Muscle layer of duodenum (tissue), 2 donors: ENCODE data around the gene ROR2.

Source experiments
- H3K27ac ChIP-seq: one replicate; pipeline ENCODE4 v1.7.0; 2013; ENCODE audit warnings: mild to moderate bottlenecking, low read length
- H3K27me3 ChIP-seq: one replicate; pipeline ENCODE4 v1.7.0; 2013; ENCODE audit warnings: low read depth, mild to moderate bottlenecking, control low read depth, low read length
- H3K36me3 ChIP-seq, 2 donors: one replicate each; pipeline ENCODE4 v1.7.0; 2013; ENCODE audit warnings: low read length in 2 of 2, control low read depth in 1 of 2, mild to moderate bottlenecking in 1 of 2; ENCODE audit not compliant: insufficient read depth in 2 of 2, control insufficient read depth in 1 of 2
- H3K4me1 ChIP-seq, 2 donors: one replicate each; pipeline ENCODE4 v1.7.0; 2013; ENCODE audit warnings: low read length in 2 of 2, mild to moderate bottlenecking in 2 of 2, control low read depth in 1 of 2, moderate library complexity in 1 of 2; ENCODE audit not compliant: insufficient read depth in 2 of 2, control insufficient read depth in 1 of 2
- H3K4me3 ChIP-seq, 2 donors: one replicate each; pipeline ENCODE4 v1.7.0; 2013; ENCODE audit warnings: low read length in 2 of 2, low read depth in 1 of 2, mild to moderate bottlenecking in 1 of 2
- H3K9me3 ChIP-seq, 2 donors: one replicate each; pipeline ENCODE4 v1.7.0; 2013; ENCODE audit warnings: low read length in 2 of 2, control low read depth in 1 of 2, mild to moderate bottlenecking in 1 of 2; ENCODE audit not compliant: control insufficient read depth in 1 of 2
- donor health status: healthy.

ROR2 gene

DNA sequence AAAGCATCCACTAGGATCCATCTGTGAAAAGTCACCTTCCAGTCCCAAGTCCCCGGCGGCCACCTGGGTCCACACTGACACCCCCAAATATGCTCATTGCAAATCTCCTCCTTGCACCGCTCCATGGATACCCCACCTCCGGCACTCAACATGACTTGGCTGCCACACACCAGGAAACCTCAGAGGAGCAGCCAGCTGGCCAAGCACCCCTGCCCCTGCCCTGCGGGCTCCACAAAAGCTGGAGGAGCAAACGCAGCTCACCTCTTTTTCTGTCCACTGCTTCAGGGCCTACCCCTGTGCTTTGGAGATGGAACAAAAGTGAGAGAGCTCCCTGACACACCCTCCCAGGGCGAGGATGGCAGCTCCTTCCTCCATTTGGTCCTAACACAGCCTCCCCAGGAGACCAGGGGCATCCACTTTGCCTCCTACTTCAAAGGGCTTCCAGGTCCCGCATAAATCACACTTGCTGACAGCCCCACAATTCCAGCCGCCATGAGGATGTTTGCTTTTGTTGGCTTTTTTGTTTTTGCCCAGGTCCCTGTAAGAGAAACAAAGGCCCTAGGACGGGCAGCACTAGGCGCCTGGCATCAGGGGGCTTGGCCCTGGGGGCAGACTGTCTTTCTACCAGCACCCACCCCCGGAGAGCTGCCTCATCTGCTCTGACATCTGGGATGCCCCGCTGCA is 14.8 kb downstream of the ROR2 start:
- Histone ChIP-seq H3K36me3 (no peaks in the 10 kb centered on the region), H3K9me3 (peaks cover 14 to 16% of the 10 kb centered on the region in 2 donors), H3K4me3 (no peak overlapping the region), H3K27me3 (no peaks in the 10 kb centered on the region), H3K27ac (no peak overlapping the region), H3K4me1 (peaks cover 0 to 26% of the 10 kb centered on the region in 2 donors)

DNA sequence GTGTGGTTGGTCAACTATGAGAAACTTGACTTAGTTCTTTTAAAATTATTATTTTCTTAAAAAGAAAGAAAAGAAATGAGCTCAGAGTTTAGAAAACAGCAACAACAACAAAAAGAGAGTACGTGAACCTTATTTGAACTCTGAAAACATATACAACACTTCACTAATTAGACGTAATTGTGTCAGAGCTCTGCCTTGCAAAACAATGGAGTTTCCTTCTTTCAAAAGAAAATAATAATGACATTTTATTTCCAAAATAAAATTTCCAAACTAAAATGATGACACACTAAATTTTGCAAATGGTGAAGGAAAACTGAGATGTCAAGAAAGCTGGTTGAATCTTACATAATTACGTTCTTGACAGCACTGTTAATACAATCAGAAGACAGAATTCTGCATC is 15.4 kb downstream of the ROR2 start:
- Histone ChIP-seq H3K4me1 (peaks cover 0 to 21% of the 10 kb centered on the region in 2 donors), H3K27ac (no peak overlapping the region), H3K9me3 (peaks cover 20 to 21% of the 10 kb centered on the region in 2 donors), H3K4me3 (no peak overlapping the region), H3K36me3 (peaks cover 0 to 2% of the 10 kb centered on the region in 2 donors), H3K27me3 (no peaks in the 10 kb centered on the region)

DNA sequence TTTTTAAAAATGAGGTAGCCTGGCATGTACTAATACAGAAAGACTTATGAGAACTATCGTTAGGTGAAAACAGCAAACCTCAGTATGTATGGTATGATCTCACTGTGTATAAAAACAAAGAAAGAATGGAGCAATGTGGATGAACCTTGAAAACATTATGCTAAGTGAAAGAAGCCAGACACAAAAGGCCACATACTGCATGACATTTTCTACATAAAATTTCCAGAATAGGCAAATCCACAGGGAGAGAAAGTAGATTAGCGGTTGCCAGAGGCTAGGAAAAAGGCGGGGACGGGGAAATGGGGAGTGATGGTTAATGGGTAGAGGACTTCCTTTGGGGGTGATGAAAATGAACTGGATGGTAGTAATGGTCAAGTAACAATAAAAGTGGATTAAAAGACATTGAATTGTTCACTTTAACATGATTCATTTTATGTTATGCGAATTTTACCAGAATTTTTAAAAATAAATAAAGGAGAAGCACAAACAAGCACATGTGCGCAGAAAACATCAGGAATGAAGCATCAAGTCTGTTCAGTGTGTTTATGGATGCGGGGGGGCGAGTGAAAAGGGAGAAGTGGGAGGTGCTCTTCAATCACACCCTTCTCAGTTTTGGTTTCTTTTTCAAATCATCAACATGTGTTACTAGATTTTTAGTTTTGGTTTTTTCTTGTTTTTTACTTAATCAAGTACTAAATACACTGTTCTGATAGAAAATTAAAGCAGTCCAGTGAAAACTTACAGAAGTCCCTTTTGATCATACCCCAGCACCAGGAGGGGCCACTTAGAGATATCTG is 16.3 kb downstream of the ROR2 start:
- Histone ChIP-seq H3K4me1 (peaks cover 0 to 18% of the 10 kb centered on the region in 2 donors), H3K9me3 (peaks cover 25 to 26% of the 10 kb centered on the region in 2 donors), H3K27me3 (no peaks in the 10 kb centered on the region), H3K27ac (no peak overlapping the region), H3K4me3 (no peak overlapping the region), H3K36me3 (peaks cover 0 to 4% of the 10 kb centered on the region in 2 donors)

DNA sequence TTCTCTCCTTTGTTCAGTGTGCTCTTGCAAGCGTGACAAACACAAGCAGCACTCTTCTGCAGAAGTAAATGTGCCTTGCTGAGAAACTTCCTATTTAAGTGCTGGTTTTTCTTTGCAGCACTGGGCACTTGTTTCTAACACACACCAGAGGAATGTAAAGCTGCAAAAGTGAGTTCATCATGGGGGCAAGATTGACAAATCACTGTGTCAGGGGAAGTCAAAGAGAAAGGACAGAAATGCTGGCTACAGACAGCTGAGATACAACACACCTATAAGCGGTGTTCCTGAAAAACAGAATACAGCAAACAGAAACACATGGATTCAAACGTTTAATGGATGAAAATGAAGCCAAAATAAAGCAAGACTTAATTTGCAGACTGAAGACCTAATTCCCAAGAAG is 19.6 kb downstream of the ROR2 start:
- H3K4me3 ChIP-seq: peak overlapping the region in 1 of 2 donors; percentile 8
- peaks cover 26 to 29% of the 10 kb centered on the region in 2 donors for H3K9me3 ChIP-seq
- peaks cover 0 to 9% of the 10 kb centered on the region in 2 donors for H3K4me1 ChIP-seq
- H3K27me3 ChIP-seq: no peaks in the 10 kb centered on the region
- peaks cover 0 to 4% of the 10 kb centered on the region in 2 donors for H3K36me3 ChIP-seq
- H3K27ac ChIP-seq: no peak overlapping the region

DNA sequence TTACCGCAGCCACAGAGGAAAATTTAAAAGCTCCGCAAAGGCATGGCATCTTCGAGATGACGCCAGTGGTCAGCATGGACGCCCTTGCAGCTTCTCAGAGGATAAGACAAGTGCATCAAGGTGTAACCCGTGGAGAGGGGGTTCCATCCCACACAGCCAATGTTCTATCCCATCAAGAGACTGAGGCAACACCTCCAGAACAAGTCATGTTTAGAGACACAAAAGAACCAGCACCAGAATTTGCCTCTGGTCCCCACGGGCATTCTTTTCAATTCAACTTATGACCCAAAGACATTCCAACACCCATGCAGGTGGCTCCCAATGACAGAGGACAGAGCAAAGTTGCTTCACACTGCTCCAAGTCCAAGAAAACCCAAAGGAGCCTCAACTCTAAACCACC is 20.7 kb downstream of the ROR2 start:
- no peaks in the 10 kb centered on the region for H3K27me3 ChIP-seq
- peaks cover 0 to 4% of the 10 kb centered on the region in 2 donors for H3K36me3 ChIP-seq
- H3K27ac ChIP-seq: no peak overlapping the region
- no peaks in the 10 kb centered on the region for H3K4me1 ChIP-seq
- no peak overlapping the region for H3K4me3 ChIP-seq
- peaks cover 26 to 29% of the 10 kb centered on the region in 2 donors for H3K9me3 ChIP-seq

DNA sequence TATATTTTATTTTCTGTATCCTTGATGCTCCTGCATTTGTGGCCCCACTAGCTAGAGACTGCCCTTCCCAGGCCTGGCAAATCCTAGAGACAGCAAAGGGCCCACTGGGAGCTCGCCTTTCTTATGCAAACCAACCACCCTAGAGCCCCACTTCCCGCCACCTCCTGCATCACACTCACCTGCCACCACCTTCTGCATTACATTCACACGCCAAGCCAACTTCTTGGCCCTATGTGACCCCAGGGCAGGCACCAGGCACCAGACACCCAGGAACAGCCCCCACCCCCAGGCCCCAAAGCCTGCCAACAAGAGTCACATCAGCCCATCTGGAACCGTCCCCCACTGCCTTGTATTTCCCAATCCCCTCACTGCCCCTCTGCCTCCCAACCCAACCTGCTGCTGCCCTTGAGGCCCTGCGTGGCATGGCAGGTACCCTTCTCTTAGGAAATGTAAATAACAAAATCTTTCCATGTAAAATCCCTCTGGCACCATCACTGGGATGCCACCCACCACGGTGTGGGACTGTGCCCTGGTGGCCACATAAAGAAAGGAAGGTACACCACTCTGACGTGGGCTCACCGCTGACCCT is 22.0 kb downstream of the ROR2 start:
- Histone ChIP-seq H3K27me3 (no peaks in the 10 kb centered on the region), H3K4me1 (peaks cover 0 to 7% of the 10 kb centered on the region in 2 donors), H3K4me3 (no peak overlapping the region), H3K9me3 (peaks cover 26 to 29% of the 10 kb centered on the region in 2 donors), H3K36me3 (peaks cover 0 to 4% of the 10 kb centered on the region in 2 donors), H3K27ac (no peak overlapping the region)

DNA sequence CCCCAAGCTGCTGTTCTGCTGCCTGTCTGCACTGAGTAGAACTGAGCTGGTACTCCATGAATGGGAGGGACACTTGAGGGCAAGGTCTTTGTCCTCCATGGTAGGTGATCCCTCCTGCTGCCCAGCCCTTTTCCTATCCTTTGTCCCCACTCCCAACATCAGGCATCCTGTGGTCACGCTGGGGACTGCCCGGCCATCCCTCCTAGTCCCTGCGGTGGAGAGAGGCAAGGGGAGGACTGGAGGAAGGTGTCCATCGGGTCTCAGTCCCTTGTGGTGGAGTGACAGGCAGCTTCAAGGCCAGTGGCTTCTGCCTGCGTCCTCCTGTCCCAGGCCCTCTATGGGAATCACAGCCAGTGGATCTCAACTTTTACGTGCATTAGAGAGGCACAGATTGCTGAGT is 25.9 kb downstream of the ROR2 start:
- no peak overlapping the region for H3K27ac ChIP-seq
- H3K4me1 ChIP-seq: peaks cover 0 to 21% of the 10 kb centered on the region in 2 donors
- no peaks in the 10 kb centered on the region for H3K36me3 ChIP-seq
- no peak overlapping the region for H3K4me3 ChIP-seq
- no peaks in the 10 kb centered on the region for H3K27me3 ChIP-seq
- H3K9me3 ChIP-seq: peaks cover 0 to 6% of the 10 kb centered on the region in 2 donors

DNA sequence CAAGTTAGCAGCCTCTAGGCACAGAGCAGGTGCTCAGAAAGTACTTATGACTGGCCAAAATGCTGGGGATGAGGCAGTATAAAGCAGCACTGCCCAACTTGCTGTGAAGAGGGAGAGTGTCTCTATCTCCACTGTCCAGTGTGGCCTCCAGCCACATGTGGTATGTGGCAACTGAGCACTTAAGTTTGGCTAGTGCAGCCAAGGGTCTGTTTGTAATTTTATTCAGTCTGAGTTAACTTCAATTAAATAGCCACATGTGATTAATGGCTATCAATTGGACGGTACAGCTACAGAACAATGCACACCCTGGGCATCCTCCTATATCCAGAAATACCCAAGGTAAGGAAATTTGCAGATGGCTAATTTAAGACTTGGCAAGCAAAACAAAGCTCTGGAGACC is 26.9 kb downstream of the ROR2 start:
- no peaks in the 10 kb centered on the region for H3K9me3 ChIP-seq
- no peak overlapping the region for H3K27ac ChIP-seq
- no peaks in the 10 kb centered on the region for H3K36me3 ChIP-seq
- H3K27me3 ChIP-seq: no peaks in the 10 kb centered on the region
- peaks cover 0 to 26% of the 10 kb centered on the region in 2 donors for H3K4me1 ChIP-seq
- H3K4me3 ChIP-seq: no peak overlapping the region

DNA sequence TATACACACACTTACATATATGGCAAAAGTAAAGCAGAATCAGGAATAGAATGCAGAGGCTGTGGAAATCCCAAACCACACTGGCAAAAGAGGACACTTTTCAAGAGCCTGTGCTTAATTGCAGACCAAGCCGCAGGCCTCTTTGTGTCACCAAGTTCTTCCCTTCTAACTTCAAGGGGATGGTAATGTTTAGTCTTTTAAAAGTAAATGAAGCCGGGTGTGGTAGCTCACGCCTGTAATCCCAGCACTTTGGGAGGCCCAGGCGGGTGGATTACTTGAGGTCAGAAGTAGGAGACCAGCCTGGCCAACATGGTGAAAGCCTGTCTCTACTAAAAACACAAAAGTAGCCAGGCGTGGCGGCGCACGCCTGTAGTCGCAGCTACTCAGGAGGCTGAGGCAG is 28.7 kb downstream of the ROR2 start:
- H3K27ac ChIP-seq: no peak overlapping the region
- no peak overlapping the region for H3K4me3 ChIP-seq
- no peaks in the 10 kb centered on the region for H3K36me3 ChIP-seq
- no peaks in the 10 kb centered on the region for H3K9me3 ChIP-seq
- no peaks in the 10 kb centered on the region for H3K27me3 ChIP-seq
- H3K4me1 ChIP-seq: peaks cover 0 to 38% of the 10 kb centered on the region in 2 donors

DNA sequence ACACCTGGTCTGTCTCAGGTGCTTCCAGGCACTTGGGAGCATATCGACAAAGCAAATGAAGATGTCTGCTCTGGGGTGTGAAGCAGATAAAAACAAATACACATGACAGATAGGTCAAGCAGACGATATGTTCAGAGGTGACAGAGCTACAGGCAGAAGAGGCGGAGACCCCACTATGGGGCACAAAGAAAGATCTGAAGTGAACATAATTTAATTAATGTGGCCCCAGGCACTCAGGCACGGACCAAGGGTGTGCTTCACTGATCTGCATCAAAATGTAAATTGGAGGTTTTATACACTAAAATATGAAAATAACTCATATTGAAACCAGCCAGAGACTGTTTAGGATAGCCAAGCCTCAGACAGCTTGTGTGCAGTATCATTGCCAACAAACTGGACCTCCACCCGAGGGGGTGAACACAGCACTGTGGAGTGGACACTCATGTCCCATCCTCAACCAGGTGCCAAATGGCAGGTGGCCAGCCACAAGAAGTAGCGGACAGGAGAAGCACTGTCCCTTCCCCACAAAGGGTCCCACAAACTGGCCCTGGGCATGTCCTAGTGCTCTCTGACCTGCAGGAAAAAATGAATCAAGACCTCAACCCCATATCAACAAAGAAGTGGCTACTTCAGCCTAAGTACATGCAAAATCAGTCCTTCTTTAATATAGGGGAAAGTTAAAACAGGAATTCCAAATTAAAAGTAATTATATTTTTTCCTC is 29.2 kb downstream of the ROR2 start:
- no peak overlapping the region for H3K4me3 ChIP-seq
- no peak overlapping the region for H3K27ac ChIP-seq
- peaks cover 0 to 43% of the 10 kb centered on the region in 2 donors for H3K4me1 ChIP-seq
- H3K36me3 ChIP-seq: no peaks in the 10 kb centered on the region
- H3K9me3 ChIP-seq: no peaks in the 10 kb centered on the region
- H3K27me3 ChIP-seq: no peaks in the 10 kb centered on the region

DNA sequence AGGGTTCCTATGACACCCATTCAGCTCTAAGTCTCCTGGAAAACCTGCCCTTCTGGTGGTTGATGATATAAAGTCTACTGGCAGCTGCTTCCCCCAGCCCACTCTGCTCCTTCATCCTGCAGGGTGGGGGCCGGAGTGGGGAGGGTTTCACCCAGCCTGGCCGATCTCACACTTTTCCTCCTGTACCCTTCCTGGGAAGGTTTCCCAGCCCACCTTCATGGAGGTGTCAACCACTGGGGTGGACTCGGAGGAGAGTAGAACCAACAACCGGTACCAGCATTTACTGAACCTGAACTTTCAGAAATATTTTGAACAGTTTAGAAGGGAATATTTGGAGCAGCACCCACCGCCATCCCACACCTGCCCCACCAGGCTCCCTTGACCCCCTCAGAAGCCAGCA is 30.4 kb downstream of the ROR2 start:
- peaks cover 0 to 43% of the 10 kb centered on the region in 2 donors for H3K4me1 ChIP-seq
- no peak overlapping the region for H3K4me3 ChIP-seq
- H3K36me3 ChIP-seq: no peaks in the 10 kb centered on the region
- H3K9me3 ChIP-seq: no peaks in the 10 kb centered on the region
- H3K27ac ChIP-seq: no peak overlapping the region
- no peaks in the 10 kb centered on the region for H3K27me3 ChIP-seq
